Adrenal gland (tissue), 5 donors: ENCODE results near the gene CD177.
"Not testable (repeated sequence)": the region's sequence is repeated elsewhere in the genome, so short reads cannot be mapped to it uniquely, and the experiment has no call there.

Experiments used
- POLR2A ChIP-seq, 2 donors: fragments of 450-650 bp; IDR thresholded peaks; one replicate each; pipeline ENCODE4 v1.6.1; 2017; ENCODE audit warnings: antibody characterized with exemption in 2 of 2, mild to moderate bottlenecking in 2 of 2, moderate library complexity in 1 of 2
- TF ChIP-seq, protein P1 (sequence below), 6 experiments: fragments of 450-650 bp in 4 of 6; fragments of 200-600 bp in 2 of 6; sonication (generic) in 1 of 6; IDR thresholded peaks; 1 replicate in 5 of 6; 2 replicates in 1 of 6; pipeline versions ENCODE4 v1.5.1 to v1.8.0; 2016 to 2021; ENCODE audit warnings: antibody characterized with exemption in 6 of 6, mild to moderate bottlenecking in 2 of 6, moderate library complexity in 1 of 6
- donor health status: DM: no; HTN: no; CAD: no.

DNA sequence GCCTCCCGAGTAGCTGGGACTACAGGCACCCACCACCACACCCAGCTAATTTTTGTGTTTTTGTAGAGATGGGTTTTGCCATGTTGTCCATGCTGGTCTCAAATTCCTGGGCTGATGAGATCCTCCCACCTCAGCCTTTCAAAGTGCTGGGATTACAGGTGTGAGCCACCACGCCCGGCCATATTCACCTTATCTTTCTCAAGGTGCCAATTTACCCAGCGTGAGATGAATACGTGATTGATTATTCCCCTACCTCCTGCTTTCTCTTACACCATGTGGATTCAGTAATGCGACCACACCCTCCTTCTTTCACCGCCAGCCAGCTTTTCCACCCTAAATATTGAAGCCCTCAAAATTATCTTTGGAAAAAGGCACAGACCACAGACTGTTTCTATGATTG, 29.8 kb downstream of the CD177 start:
- TF ChIP-seq, protein P1, sequence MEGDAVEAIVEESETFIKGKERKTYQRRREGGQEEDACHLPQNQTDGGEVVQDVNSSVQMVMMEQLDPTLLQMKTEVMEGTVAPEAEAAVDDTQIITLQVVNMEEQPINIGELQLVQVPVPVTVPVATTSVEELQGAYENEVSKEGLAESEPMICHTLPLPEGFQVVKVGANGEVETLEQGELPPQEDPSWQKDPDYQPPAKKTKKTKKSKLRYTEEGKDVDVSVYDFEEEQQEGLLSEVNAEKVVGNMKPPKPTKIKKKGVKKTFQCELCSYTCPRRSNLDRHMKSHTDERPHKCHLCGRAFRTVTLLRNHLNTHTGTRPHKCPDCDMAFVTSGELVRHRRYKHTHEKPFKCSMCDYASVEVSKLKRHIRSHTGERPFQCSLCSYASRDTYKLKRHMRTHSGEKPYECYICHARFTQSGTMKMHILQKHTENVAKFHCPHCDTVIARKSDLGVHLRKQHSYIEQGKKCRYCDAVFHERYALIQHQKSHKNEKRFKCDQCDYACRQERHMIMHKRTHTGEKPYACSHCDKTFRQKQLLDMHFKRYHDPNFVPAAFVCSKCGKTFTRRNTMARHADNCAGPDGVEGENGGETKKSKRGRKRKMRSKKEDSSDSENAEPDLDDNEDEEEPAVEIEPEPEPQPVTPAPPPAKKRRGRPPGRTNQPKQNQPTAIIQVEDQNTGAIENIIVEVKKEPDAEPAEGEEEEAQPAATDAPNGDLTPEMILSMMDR (IDR thresholded peaks at IDR 0.05), result not testable (repeated sequence)
- not testable (repeated sequence) for TF ChIP-seq POLR2A (IDR thresholded peaks at IDR 0.05)
